ENCODE results near the gene MTRF1L. TPM values are rescaled to one million over a fixed set of nuclear protein-coding genes. Genes with fewer than 3 reads are reported as not detected.
A peak's percentile ranks its signal among the peaks of the same experiment; 100 is the strongest.

MTRF1L gene
- total and polyA plus RNA-seq, 2 donors from 2014 or later = 15.8 to 19.2 TPM

GRCh38 chr6:153032255-153032882 lies 29.9 kb upstream of the MTRF1L start:
- TF ChIP-seq, protein P1, sequence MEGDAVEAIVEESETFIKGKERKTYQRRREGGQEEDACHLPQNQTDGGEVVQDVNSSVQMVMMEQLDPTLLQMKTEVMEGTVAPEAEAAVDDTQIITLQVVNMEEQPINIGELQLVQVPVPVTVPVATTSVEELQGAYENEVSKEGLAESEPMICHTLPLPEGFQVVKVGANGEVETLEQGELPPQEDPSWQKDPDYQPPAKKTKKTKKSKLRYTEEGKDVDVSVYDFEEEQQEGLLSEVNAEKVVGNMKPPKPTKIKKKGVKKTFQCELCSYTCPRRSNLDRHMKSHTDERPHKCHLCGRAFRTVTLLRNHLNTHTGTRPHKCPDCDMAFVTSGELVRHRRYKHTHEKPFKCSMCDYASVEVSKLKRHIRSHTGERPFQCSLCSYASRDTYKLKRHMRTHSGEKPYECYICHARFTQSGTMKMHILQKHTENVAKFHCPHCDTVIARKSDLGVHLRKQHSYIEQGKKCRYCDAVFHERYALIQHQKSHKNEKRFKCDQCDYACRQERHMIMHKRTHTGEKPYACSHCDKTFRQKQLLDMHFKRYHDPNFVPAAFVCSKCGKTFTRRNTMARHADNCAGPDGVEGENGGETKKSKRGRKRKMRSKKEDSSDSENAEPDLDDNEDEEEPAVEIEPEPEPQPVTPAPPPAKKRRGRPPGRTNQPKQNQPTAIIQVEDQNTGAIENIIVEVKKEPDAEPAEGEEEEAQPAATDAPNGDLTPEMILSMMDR (IDR thresholded peaks at IDR 0.05; ENCODE audit: borderline replicate concordance, extremely low read depth, insufficient read depth) = peak; percentile 38
- no peaks in the 10 kb centered on the region for H3K36me3 ChIP-seq (ENCODE audit: control insufficient read depth in 2 of 3, insufficient read depth in 3 of 3, low read length in 3 of 3)
- intact Hi-C loops (cut with DNase I) = no loop called here
- H3K27ac ChIP-seq (ENCODE audit: low read depth in 2 of 2, low read length in 2 of 2) = no peak overlapping the region
- FAIRE-seq = peak; percentile 93
- H3K9me3 ChIP-seq (ENCODE audit: control insufficient read depth in 2 of 3, insufficient read depth in 1 of 3, low read length in 3 of 3) = no peaks in the 10 kb centered on the region
- no peak overlapping the region for H3K9ac ChIP-seq (ENCODE audit: low read length in 3 of 3)
- DNase-seq = peak in 2 of 5 donors; percentile 45 to 52
- H3K27me3 ChIP-seq (ENCODE audit: control insufficient read depth, insufficient read depth, low read length) = no peaks in the 10 kb centered on the region
- no peaks in the 10 kb centered on the region for H3K4me1 ChIP-seq (ENCODE audit: control insufficient read depth in 2 of 3, insufficient read depth in 2 of 3, low read depth in 1 of 3, low read length in 3 of 3)
- no peak overlapping the region for H3K4me3 ChIP-seq (ENCODE audit: low read length in 3 of 3)

DNA sequence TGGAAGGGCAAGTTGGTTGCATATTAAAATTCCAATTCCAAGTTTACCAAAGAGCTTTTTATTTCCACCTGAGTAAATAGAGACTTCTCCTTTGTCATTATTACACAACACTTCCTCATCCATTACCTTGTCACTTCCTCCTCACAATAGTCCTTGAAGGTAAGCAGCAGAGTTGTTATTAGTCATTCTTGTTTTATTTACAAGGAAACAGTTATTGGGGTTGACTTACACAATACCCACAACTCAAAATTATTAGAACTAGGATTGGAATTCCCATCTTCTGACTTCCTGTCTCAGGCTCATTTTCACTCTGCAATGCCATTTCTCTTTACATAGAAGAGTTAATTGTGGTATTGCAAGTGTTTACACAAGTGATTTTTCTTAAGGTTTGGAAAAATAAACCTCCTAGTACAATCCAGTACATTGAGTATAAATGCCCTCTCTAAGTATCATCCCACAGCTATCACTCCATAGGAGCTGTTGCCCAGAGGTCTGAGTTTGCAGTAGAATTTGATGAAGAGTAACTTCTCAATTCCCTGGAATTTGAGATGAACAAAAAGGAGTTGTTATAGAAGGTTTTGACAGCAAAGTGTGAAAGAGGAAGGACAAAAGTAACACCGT lies 28.9 kb upstream of the MTRF1L start:
- intact Hi-C loops (cut with DNase I) = no loop called here
- H3K4me3 ChIP-seq (ENCODE audit: low read length in 3 of 3) = no peak overlapping the region
- TF ChIP-seq, protein P1 (IDR thresholded peaks at IDR 0.05; ENCODE audit: borderline replicate concordance, extremely low read depth, insufficient read depth) = no peak
- no peak overlapping the region for H3K27ac ChIP-seq (ENCODE audit: low read depth in 2 of 2, low read length in 2 of 2)
- H3K36me3 ChIP-seq (ENCODE audit: control insufficient read depth in 2 of 3, insufficient read depth in 3 of 3, low read length in 3 of 3) = no peaks in the 10 kb centered on the region
- no peaks in the 10 kb centered on the region for H3K27me3 ChIP-seq (ENCODE audit: control insufficient read depth, insufficient read depth, low read length)
- H3K9me3 ChIP-seq (ENCODE audit: control insufficient read depth in 2 of 3, insufficient read depth in 1 of 3, low read length in 3 of 3) = no peaks in the 10 kb centered on the region
- DNase-seq (no peak), FAIRE-seq (no peak)
- H3K4me1 ChIP-seq (ENCODE audit: control insufficient read depth in 2 of 3, insufficient read depth in 2 of 3, low read depth in 1 of 3, low read length in 3 of 3) = no peaks in the 10 kb centered on the region
- H3K9ac ChIP-seq (ENCODE audit: low read length in 3 of 3) = no peak overlapping the region

GRCh38 chr6:153028963-153029362 lies 26.5 kb upstream of the MTRF1L start:
- Histone ChIP-seq H3K9ac (ENCODE audit: low read length in 3 of 3) (no peak overlapping the region), H3K27me3 (ENCODE audit: control insufficient read depth, insufficient read depth, low read length) (no peaks in the 10 kb centered on the region), H3K4me1 (ENCODE audit: control insufficient read depth in 2 of 3, insufficient read depth in 2 of 3, low read depth in 1 of 3, low read length in 3 of 3) (peaks cover 0 to 3% (median 0%) of the 10 kb centered on the region in 3 donors), H3K9me3 (ENCODE audit: control insufficient read depth in 2 of 3, insufficient read depth in 1 of 3, low read length in 3 of 3) (no peaks in the 10 kb centered on the region), H3K27ac (ENCODE audit: low read depth in 2 of 2, low read length in 2 of 2) (no peak overlapping the region), H3K4me3 (ENCODE audit: low read length in 3 of 3) (peak overlapping the region in 1 of 3 donors; percentile 4), H3K36me3 (ENCODE audit: control insufficient read depth in 2 of 3, insufficient read depth in 3 of 3, low read length in 3 of 3) (no peaks in the 10 kb centered on the region)
- intact Hi-C loops (cut with DNase I) = no loop called here
- DNase-seq = no peak
- peak; percentile 49 for FAIRE-seq
- TF ChIP-seq, protein P1 (IDR thresholded peaks at IDR 0.05; ENCODE audit: borderline replicate concordance, extremely low read depth, insufficient read depth) = no peak

Data from kidney (tissue), 14 donors.